ENCODE data around the gene FTL. TPM values are rescaled to one million over a fixed set of nuclear protein-coding genes. Genes with fewer than 3 reads are reported as not detected.

Gene FTL
- total RNA-seq, 2 experiments from 2014 or later, result 1,296 to 1,324 TPM

DNA sequence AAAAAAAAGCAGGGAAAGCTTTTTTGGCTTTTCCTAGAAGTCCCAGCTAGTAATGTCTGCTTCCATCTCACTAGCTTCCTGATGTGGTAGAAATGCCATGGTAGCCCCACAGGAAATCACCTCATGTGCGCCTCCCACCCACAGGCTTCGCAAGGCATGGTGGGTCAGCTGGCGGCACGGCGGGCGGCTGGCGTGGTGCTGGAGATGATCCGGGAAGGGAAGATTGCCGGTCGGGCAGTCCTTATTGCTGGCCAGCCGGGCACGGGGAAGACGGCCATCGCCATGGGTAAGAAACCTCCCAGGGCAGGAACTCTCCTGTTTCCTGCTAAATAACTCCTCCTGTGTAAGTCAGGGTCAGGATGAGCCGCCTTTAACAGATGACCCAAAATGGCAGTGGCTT is 39.0 kb downstream of the FTL start:
- peaks cover 33% of the 10 kb centered on the region for H3K36me3 Mint-ChIP-seq (ENCODE audit: low read depth)
- ChIA-PET POLR2A (no interaction called here), CTCF (interaction anchor here (1.8 kb wide), 1 partner anchor 11 kb away, joined by 6 read pairs; the partner anchor contains the start of genes GYS1 and RUVBL2)
- DNase-seq (no peak), ATAC-seq (no peak)
- TF ChIP-seq, protein P1, sequence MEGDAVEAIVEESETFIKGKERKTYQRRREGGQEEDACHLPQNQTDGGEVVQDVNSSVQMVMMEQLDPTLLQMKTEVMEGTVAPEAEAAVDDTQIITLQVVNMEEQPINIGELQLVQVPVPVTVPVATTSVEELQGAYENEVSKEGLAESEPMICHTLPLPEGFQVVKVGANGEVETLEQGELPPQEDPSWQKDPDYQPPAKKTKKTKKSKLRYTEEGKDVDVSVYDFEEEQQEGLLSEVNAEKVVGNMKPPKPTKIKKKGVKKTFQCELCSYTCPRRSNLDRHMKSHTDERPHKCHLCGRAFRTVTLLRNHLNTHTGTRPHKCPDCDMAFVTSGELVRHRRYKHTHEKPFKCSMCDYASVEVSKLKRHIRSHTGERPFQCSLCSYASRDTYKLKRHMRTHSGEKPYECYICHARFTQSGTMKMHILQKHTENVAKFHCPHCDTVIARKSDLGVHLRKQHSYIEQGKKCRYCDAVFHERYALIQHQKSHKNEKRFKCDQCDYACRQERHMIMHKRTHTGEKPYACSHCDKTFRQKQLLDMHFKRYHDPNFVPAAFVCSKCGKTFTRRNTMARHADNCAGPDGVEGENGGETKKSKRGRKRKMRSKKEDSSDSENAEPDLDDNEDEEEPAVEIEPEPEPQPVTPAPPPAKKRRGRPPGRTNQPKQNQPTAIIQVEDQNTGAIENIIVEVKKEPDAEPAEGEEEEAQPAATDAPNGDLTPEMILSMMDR (IDR thresholded peaks at IDR 0.05), result no peak
- H3K27me3 Mint-ChIP-seq, result no peaks in the 10 kb centered on the region
- H3K4me3 Mint-ChIP-seq, result no peak overlapping the region
- H3K4me1 Mint-ChIP-seq (ENCODE audit: low read depth), result peaks cover 6% of the 10 kb centered on the region
- no peak overlapping the region for H3K27ac Mint-ChIP-seq
- intact Hi-C loops (cut with micrococcal nuclease), result no loop called here
- no peaks in the 10 kb centered on the region for H3K9me3 Mint-ChIP-seq

DNA sequence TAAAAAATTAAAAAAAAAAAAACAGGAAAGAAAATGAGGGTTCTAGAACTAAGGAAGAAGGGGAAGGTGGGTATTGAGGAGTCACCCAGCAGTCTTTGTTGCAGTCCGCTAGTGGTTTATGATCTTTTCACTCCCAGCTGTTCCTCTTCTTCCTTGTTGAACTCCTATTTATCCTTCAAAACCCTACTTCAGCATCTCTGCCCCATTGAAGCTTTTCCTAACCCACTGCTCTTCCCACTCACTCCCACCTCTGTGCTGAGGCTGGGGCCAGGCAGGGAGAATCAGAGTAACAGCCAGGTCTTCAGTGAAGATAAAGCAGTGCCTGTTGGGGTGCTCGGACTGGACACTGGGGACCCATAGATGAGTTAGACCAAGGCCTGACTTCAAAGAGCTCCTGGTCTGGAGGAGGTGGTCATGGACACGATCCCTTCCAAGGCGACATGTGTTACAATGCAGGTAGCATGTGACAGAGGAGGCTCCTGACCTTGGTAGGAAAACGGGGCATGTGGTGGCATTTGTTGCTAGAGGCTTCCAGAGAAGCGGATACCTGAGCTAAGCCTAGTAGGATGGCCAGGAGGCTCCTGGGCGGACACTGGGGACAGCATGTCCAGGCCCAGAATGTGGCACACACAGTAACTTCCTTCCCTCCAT is 40.0 kb downstream of the FTL start:
- Mint-ChIP-seq H3K9me3 (no peaks in the 10 kb centered on the region), H3K27me3 (no peaks in the 10 kb centered on the region), H3K36me3 (ENCODE audit: low read depth) (peaks cover 25% of the 10 kb centered on the region), H3K4me3 (no peak overlapping the region), H3K27ac (no peak overlapping the region), H3K4me1 (ENCODE audit: low read depth) (no peaks in the 10 kb centered on the region)
- intact Hi-C loops (cut with micrococcal nuclease), result no loop called here
- DNase-seq, result no peak
- ATAC-seq, result no peak
- ChIA-PET CTCF (interaction anchor here (1.8 to 2.2 kb wide), 2 partner anchors 12 to 35 kb away, joined by 6 to 7 read pairs; partner anchors contain the start of genes GYS1 and RUVBL2), POLR2A (interaction anchor here (1.3 to 2.1 kb wide), 2 partner anchors 11 to 12 kb away, joined by 4 to 8 read pairs; partner anchors contain the start of genes LHB and RUVBL2)
- TF ChIP-seq, protein P1 (IDR thresholded peaks at IDR 0.05), result no peak

DNA sequence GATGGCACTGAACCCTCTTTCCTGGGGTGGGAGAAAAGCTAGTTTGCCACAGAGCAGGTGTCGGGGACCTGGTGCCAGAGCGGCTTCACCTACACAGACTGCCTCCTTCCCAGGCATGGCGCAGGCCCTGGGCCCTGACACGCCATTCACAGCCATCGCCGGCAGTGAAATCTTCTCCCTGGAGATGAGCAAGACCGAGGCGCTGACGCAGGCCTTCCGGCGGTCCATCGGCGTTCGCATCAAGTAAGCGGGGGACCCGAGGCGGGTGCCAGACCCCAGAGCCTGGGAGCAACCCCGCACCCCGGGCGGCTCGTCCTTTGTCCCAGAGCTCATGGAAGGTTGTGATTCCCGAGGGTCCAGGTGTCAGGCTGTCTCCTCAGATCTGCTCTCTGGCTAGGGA is 41.8 kb downstream of the FTL start:
- Mint-ChIP-seq H3K27ac (no peak overlapping the region), H3K27me3 (no peaks in the 10 kb centered on the region), H3K9me3 (no peaks in the 10 kb centered on the region), H3K36me3 (ENCODE audit: low read depth) (peaks cover 33% of the 10 kb centered on the region), H3K4me1 (ENCODE audit: low read depth) (no peaks in the 10 kb centered on the region), H3K4me3 (no peak overlapping the region)
- intact Hi-C loops (cut with micrococcal nuclease), result no loop called here
- DNase-seq (no peak), ATAC-seq (no peak)
- ChIA-PET CTCF (interaction anchor here (1.3 to 2.2 kb wide), 3 partner anchors 14 to 108 kb away, joined by 5 to 7 read pairs (median 5); partner anchors contain the start of genes GYS1, LIN7B and RUVBL2), POLR2A (interaction anchor here (2.1 kb wide), 1 partner anchor 10 kb away, joined by 8 read pairs; the partner anchor contains the start of gene LHB)
- TF ChIP-seq, protein P1 (IDR thresholded peaks at IDR 0.05), result no peak

DNA sequence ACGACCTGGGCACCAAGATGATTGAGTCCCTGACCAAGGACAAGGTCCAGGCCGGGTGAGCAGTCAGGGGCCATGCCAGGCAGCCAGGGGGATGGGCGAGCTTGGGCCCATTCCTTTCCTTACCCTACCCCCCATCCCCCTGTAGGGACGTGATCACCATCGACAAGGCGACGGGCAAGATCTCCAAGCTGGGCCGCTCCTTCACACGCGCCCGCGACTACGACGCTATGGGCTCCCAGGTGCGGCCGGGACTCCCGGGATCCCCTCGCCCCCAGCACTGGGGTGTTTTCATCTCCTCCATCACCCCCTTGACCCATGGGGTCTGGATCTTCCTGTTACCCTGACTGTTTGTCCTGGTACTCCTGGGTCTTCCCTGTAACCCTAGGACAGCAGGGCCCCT is 44.7 kb downstream of the FTL start:
- H3K9me3 Mint-ChIP-seq, result no peaks in the 10 kb centered on the region
- ChIA-PET POLR2A (no interaction called here), CTCF (interaction anchor here (1.0 to 1.5 kb wide), 2 partner anchors 10 to 12 kb away, joined by 5 to 9 read pairs; no protein-coding TSS in a partner anchor)
- H3K4me1 Mint-ChIP-seq (ENCODE audit: low read depth), result no peaks in the 10 kb centered on the region
- TF ChIP-seq, protein P1 (IDR thresholded peaks at IDR 0.05), result no peak
- intact Hi-C loops (cut with micrococcal nuclease), result no loop called here
- H3K27me3 Mint-ChIP-seq, result no peaks in the 10 kb centered on the region
- no peak overlapping the region for H3K27ac Mint-ChIP-seq
- ATAC-seq (no peak), DNase-seq (no peak)
- H3K4me3 Mint-ChIP-seq, result no peak overlapping the region
- peaks cover 29% of the 10 kb centered on the region for H3K36me3 Mint-ChIP-seq (ENCODE audit: low read depth)

DNA sequence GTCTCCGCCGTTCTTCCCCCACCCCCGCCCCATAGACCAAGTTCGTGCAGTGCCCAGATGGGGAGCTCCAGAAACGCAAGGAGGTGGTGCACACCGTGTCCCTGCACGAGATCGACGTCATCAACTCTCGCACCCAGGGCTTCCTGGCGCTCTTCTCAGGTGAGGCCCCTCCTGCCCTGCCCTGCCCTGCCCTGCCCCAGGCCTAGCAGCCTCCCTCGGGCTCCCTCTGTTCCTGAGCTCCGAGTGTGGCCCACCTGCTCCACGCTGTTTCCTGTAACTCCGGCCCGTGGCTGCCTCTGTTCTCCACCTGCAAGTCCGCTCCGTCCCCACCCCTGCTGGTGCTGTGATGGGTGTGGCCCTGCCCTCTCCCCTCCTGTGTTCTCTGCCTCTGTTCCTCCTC is 45.3 kb downstream of the FTL start:
- TF ChIP-seq, protein P1 (IDR thresholded peaks at IDR 0.05), result no peak
- Mint-ChIP-seq H3K4me1 (ENCODE audit: low read depth) (no peaks in the 10 kb centered on the region), H3K27me3 (no peaks in the 10 kb centered on the region), H3K9me3 (no peaks in the 10 kb centered on the region), H3K36me3 (ENCODE audit: low read depth) (peaks cover 26% of the 10 kb centered on the region), H3K4me3 (no peak overlapping the region), H3K27ac (no peak overlapping the region)
- ChIA-PET POLR2A (no interaction called here), CTCF (interaction anchor here (1.0 kb wide), 1 partner anchor 12 kb away, joined by 5 read pairs; no protein-coding TSS in a partner anchor)
- ATAC-seq (no peak), DNase-seq (no peak)
- intact Hi-C loops (cut with micrococcal nuclease), result no loop called here
